ENCODE results near the gene ITIH4. TPM values are rescaled to one million over a fixed set of nuclear protein-coding genes. Genes with fewer than 3 reads are reported as not detected.

The ITIH4 gene
- total and polyA plus RNA-seq, 2 donors (not counting 1 experiment from before 2014, with no cell fraction given): 21.5 to 38.5 TPM

GRCh38 chr3:52770496-52771333 lies 59.8 kb downstream of the ITIH4 start, which contains the start of gene NEK4:
NEK4 (minus strand) TSS chr3:52770940; CDS start chr3:52770746, 194 bp downstream.
- DNase-seq (peak; percentile 93), ATAC-seq (ENCODE audit: low read depth) (peak; percentile 96)
- Histone ChIP-seq H2AFZ (ENCODE audit: insufficient read depth, low read depth, low read length, poor library complexity, severe bottlenecking) (peak within 1 kb of the TSS; percentile 87), H3K36me3 (replicated peaks in 1 of 2; ENCODE audit: control extremely low read depth in 1 of 2, control insufficient read depth in 1 of 2, extremely low read depth in 1 of 2, insufficient read depth in 2 of 2, low read length in 1 of 2) (peaks cover 3 to 4% of the 10 kb centered on the region in 2 experiments), H3K4me2 (replicated peaks; ENCODE audit: low read depth, low read length, poor library complexity, severe bottlenecking) (peak within 1 kb of the TSS; percentile 90), H3K27ac (ENCODE audit: low read length in 2 of 2) (peak within 1 kb of the TSS; percentile 71 to 89), H3K4me1 (ENCODE audit: control insufficient read depth in 2 of 2, insufficient read depth in 2 of 2, low read length in 2 of 2) (peaks cover 9 to 12% of the 10 kb centered on the region in 2 donors), H3K79me2 (ENCODE audit: control insufficient read depth, insufficient read depth, low read length) (peaks cover 15% of the 10 kb centered on the region), H3K4me3 (ENCODE audit: control extremely low read depth in 1 of 5, extremely low read depth in 1 of 5, insufficient read depth in 1 of 5, low read depth in 2 of 5, low read length in 4 of 5) (peak within 1 kb of the TSS; percentile 57 to 85 (median 70)), H3K9me3 (ENCODE audit: control extremely low read depth in 1 of 3, control insufficient read depth in 2 of 3, insufficient read depth in 1 of 3, low read length in 2 of 3) (no peaks in the 10 kb centered on the region), H4K20me1 (ENCODE audit: control insufficient read depth, insufficient read depth, low read length, poor library complexity, severe bottlenecking) (no peaks in the 10 kb centered on the region), H3K27me3 (replicated peaks in 1 of 4; ENCODE audit: control extremely low read depth in 1 of 4, control insufficient read depth in 3 of 4, insufficient read depth in 4 of 4, low read length in 3 of 4) (no peaks in the 10 kb centered on the region), H3K9ac (ENCODE audit: low read length) (peak within 1 kb of the TSS; percentile 85)
- Mint-ChIP-seq H3K9me3 (ENCODE audit: insufficient read depth) (no peaks in the 10 kb centered on the region), H3K27me3 (no peaks in the 10 kb centered on the region), H3K4me1 (peaks cover 18% of the 10 kb centered on the region), H3K4me3 (peak within 1 kb of the TSS; percentile 99), H3K27ac (peak within 1 kb of the TSS; percentile 98)
- under 1% methylated on average over 67 of the region's 67 CpGs for WGBS (ENCODE audit: insufficient coverage)
- ChIA-PET CTCF (interaction anchor here (1.3 to 2.5 kb wide), 3 partner anchors 9 to 275 kb away, joined by 4 to 9 read pairs (median 8); partner anchors contain the start of gene SFMBT1), POLR2A (interaction anchor here (0.6 to 2.0 kb wide), 6 partner anchors 9 to 1271 kb away, joined by 3 to 15 read pairs (median 3); partner anchors contain the start of genes DCAF1, GLT8D1, SFMBT1 and SPCS1)
- intact Hi-C loops (cut with micrococcal nuclease): loop anchor here (1.0 to 2.0 kb wide), 6 partner anchors 9 to 302 kb away; partner anchors contain the start of genes PBRM1, SPCS1 and STIMATE
- peak; percentile 27 for TF ChIP-seq CTCF (IDR thresholded peaks at IDR 0.05)
- no peak for TF ChIP-seq EZH2 (IDR thresholded peaks at IDR 0.05; ENCODE audit: borderline replicate concordance, insufficient read depth, low read depth, low read length, poor library complexity, severe bottlenecking)

All from B cell (primary cell).